DMS79 treated with DMSO at 0.1 percent for 48 hours (cell line): ENCODE data around the gene PLCL1.

Source experiments
- DNase-seq: peaks from one replicate; lab custom pipeline; 2025; lab: John Stamatoyannopoulos, UW

The PLCL1 gene

DNA sequence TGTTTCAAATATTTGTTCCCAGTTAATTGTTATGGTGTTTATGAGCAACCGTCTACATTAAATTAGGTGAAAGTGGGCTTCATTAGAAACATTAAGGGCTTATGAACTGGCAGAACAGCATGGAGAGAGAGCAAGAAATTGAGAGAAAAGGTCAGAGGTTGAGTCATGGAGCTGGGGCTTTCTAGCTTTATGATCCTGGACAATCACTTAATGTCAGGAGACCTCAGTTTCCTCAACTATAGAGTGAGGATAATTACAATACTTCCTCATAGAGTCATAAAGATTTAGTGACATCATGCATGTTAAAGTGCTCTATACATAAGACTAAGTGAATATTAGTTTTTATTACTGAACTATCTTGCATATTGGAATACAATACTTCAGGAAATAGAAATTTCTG, 83.9 kb downstream of the PLCL1 start:
- no peak for DNase-seq

GRCh38 chr2:197889041-197889440, 84.6 kb downstream of the PLCL1 start:
- no peak for DNase-seq

DNA sequence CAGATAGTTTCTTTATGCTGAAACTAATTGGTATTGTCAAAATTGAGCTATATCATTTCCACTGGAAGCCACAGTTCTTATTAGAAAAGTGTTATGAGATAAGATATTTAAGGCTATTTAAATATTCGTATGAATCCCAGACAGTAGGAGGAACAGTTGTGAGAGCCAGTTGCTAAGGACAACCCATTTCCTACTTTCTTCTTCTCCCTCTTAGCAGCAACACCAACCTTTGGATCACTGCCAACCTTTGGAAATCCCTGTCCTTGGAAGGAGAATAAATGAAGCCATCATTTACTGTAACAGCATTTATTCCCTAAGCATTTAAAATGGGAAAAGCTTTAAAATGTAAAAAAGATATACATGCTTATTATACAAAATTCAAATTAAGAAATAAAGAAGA, 85.8 kb downstream of the PLCL1 start:
- DNase-seq: no peak

DNA sequence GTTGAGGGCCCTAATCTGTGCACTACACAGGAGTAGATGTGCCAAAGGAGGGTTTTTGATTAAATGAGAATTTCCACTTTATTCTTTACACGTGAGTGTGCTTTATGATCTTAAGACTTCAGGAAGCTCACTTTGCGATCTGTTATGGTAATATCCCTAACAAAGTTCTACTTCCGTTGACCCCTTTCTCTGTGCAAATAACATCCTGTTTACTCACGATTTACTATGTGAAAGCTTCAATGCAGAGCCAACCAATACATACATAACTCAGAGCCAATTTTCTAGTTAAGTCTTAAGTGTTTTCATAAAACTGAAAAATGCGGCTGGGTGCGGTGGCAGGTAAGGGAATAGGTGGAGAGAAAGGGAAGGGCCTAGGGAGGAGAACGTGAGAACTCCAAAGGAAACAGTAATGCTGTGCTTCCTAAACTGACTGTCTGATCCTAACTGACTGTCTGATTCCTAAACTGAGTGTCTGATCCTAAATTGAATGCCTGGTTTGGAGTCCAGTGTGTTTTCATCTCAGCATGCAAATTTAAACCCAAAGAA, 87.6 kb downstream of the PLCL1 start:
- no peak for DNase-seq

DNA sequence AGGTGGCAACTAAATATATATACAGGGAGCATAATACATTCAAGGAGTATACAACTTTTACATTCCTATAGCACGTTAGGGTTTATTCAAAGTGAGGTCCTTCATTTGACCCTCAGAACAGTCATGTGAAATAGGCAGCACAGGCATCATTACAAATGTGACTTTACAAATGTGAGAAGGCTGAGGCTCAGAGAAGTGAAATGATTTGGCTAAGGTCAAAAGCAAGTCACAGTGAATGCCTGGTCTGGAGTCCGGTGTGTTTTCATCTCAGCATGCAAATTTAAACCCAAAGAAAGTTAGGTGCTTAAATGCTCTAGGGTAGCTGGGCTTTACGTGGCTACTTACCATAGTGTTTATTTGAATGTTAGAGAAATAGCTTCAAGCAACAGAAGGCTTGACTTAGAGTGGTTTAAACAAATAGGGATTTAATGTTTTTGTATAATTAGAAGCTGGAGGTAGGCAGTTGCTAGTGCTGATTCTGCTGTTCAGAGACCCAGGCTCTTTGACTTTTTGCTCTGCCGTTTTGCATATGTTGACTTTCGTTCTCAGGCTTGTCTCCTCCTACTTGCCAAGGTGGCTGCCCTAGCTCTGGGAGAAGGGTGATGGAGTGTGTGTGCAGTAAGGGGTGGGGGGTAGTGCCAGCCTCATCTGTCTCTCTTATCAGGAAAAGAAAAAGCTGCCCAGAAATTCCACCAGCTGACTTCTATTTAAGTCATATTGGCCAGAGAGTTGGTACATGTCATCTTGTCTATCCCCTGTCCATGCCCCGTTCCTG, 89.2 kb downstream of the PLCL1 start:
- DNase-seq: no peak

GRCh38 chr2:197894751-197895274, 90.4 kb downstream of the PLCL1 start:
- no peak for DNase-seq

DNA sequence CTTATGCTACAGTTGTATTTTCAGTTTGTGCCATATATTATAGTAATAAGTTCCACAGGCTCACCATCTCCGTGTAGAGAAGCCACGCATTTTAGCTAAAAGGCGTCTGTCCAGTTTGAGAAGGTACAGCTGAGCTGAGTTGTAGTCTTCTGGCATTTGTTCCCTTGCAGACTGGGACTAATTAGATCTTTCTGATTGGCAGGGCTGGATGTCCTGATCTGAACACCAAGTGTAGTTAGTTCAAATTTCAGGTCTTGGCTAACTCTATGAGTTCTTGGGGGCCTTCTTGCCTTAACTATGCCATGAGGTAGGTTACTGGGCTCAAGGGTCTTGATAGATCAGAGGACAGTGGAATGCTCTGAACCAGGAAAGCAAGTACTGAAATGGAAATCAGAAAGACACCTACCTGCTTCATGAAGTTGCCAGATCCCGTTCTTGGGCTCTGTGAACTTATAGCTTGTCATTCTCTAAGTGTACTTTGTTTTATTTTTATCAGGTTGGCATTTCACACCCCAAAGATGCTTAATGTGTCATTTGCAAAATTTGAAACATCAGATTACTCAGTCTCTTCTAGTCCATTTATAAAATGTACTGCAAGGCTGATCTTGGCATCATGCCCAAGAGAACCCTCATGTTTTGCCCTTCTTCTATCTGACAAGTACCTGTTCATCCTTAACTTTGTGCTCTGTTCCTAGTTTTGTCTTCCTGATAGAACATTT, 93.7 kb downstream of the PLCL1 start:
- DNase-seq: no peak

DNA sequence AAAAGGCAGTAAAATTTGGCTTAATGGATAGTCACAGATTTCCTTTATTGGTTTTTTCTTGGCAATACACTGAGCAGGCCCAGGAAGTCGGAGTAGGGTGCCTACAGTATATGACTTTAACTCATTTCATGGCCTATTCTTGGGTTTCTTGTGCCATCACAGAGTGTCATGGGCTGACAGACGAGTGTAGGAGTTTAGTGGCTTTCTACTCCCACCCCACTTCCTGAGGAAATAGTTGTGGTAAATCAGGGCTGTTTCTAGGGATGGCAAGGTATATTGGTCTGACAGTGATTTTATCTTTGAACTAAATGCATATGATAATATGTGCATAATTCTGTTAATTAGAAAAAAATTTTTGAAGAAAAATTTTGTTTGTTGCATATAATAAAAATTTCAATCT, 100.1 kb downstream of the PLCL1 start:
- no peak for DNase-seq

GRCh38 chr2:197908156-197908555, 103.8 kb downstream of the PLCL1 start:
- no peak for DNase-seq

GRCh38 chr2:197908990-197909776, 104.8 kb downstream of the PLCL1 start:
- DNase-seq: no peak

GRCh38 chr2:197911667-197912066, 107.3 kb downstream of the PLCL1 start:
- DNase-seq: no peak

DNA sequence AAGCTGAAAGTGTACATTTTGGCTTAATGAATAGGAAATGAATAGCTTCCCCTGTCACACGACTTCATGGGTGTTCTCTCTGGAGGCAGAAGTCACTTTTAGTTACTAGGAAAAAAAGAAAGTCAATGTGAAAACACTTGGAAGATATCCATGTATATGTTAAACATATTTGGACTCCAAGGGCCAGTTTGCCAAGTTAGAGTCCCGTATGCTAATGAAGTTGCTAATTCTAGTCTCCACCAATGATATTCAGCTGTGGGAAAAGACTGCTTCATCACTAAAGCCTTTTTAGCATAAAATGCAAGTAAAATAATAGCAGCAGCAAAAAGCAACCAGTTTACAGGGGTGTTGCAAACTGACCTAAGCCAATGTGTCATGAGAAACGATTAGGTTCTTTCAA, 108.7 kb downstream of the PLCL1 start:
- DNase-seq: no peak

GRCh38 chr2:197914778-197915177, 110.4 kb downstream of the PLCL1 start:
- no peak for DNase-seq

- no peak for DNase-seq
Measured at GRCh38 chr2:197915548-197916265, 111.3 kb downstream of the PLCL1 start.

- DNase-seq: no peak
Measured at GRCh38 chr2:197919487-197919886, 115.1 kb downstream of the PLCL1 start.

- no peak for DNase-seq
Measured at GRCh38 chr2:197920088-197920487, 115.7 kb downstream of the PLCL1 start.

DNA sequence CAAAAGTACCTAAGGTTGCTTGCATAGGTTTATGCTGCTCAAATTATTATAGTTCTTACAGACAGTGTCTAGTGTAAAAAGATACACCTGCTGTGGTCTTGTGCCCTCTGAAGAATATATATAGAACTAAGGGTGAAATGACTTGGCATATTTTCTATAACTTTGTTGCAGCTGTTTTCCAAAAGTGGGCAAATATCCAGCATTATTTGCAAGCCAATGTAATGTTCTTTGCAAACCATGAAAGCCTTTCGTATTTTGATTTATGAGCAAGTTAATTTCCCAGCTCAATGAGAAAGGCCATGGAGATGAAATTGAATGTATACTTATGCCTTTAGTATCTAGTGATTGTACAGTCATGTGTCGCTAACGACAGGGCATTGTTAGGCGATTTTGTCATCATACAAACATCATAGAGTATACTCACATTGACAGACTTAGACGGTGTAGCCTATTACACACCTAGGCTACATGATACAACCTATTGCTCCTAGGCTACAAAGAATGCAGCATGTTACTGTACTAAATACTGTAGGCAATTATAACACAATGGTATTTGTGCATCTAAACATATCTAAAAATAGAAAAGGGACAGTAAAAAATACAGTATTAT, 116.3 kb downstream of the PLCL1 start:
- no peak for DNase-seq

GRCh38 chr2:197924483-197924882, 120.1 kb downstream of the PLCL1 start:
- no peak for DNase-seq

DNA sequence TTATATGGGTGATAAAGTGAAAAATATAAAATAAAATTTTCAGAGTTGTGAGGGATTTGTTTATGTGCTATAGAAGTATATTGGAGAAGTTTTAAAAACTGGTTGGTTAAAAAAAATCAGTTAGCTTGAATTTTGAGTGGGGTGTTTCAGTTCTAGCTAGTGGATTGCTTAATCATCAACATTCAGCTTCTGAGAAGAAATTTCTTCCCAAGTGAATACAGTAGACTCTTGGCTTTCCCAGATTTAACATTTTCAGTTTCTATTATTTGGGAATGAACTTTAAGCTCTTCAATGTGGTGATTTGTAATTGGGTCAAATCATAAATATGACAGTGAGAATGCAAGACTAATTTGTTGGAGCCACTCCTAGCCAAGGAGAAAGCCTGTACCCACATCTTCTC, 120.8 kb downstream of the PLCL1 start:
- no peak for DNase-seq

DNA sequence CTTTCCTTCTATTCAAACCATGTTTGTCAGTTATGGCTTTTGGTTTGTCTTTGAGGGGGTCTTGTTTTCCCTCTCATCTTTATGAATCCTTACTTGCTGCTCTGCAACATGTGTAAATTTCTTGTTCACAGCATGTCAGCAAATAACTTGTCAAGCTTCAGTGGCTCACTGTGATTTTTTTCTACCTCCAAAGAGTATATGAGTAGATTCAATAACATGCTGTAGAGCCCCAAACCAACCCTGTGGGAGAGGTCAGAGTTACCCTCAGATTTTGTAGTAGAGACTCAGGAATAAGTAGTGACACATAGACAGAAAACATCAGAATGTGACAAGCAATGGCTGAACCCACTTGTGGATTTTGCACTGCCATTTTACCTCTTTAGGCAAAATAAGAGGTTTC, 121.6 kb downstream of the PLCL1 start:
- no peak for DNase-seq

DNA sequence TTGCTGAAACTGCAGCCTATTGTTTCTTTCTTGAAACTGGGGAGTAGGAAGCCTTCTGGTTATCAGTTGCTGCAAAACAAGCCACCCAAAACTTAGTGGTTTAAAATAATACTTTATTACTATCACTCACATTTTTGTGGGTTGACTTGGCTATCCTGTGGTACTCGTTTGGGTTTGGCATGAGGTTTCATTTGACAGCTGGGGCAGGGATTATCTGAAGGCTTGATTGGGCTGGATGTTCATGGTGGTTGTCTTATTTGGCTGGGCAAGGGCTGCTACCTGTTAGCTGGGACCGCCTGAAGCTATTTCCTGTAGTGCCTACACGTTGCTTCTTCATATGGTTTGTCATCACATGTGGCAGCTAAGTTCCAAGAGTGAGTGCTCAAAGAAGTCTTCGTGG, 122.3 kb downstream of the PLCL1 start:
- no peak for DNase-seq
